Left ventricle myocardium superior (tissue), 1 donor: ENCODE measurements around the gene TFDP1. TPM values are rescaled to one million over a fixed set of nuclear protein-coding genes. Genes with fewer than 3 reads are reported as not detected.
A peak's percentile ranks its signal among the peaks of the same experiment; 100 is the strongest.
"Not testable (repeated sequence)": the region's sequence is repeated elsewhere in the genome, so short reads cannot be mapped to it uniquely, and the experiment has no call there.

Experiments used
- ATAC-seq: fragments of 200-7000 bp; cut with Tn5 transposase; one replicate; pipeline ENCODE4 v1.9.1; 2020; ENCODE audit warnings: mild to moderate bottlenecking, moderate library complexity
- DNase-seq: peaks from one replicate; pipeline ENCODE4 v3.0.0-alpha.2; 2020
- intact Hi-C: fragments of 100-400 bp; cut with micrococcal nuclease; formaldehyde crosslinking; loops from one replicate; pipeline ENCODE4 v1.11.0; 2022
- total RNA-seq: library from RNA; stranded (reverse); fragmentation: NEBNext Ultra II Directional; extraction: Animal tissue kit (Norgen Biotek cat#: 25700); gene quantifications from one replicate; pipeline ENCODE4 v1.2.1, GENCODE V29; 2021
- donor health status: DM: no; HTN: yes; CAD: no; lungs with severe emphysema.

Gene TFDP1
- total RNA-seq, 1 donor from 2014 or later = 45.1 TPM

DNA sequence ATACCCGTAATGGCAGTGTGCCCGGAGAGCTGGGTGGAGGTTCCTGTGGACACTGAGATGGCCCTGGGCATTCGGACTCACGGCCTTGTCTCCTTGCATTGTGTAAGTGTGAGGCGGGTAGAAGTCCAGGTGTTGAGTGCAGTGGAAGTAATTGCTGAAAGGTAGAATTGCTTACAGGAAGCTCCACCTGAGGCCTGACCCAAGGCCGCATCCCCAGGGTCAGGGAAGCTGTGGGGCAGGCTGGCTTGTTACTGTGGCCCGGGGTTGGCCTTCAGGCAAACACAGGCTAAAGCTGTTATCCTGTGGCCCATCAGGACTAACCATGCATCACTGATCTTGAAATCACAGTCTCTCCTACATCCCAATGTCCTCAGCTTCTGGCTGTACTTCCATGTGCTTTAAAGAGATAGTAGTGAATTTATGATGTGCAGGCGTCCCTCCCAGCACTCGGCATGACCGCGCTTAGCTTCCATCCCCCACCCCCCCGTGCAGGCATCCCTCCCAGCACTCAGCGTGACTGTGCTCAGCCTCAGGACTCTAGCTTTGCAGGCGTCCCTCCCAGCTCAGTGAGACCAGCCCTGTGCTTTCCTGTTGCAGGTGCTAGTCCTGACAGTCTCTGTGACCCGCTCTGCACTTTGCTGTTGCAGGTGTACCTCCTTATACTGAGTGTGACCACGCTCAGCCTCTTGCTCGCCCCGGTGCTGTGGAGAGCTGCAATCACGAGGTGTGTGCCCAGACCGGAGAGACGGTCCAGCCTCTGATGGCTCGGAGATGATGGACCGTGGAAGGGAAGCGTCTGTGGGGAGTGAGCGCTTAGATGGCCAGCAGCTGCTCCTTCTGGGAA lies 35.6 kb upstream of the TFDP1 start:
- intact Hi-C loops = no loop called here
- peak; percentile 43 for DNase-seq
- ATAC-seq = no peak

DNA sequence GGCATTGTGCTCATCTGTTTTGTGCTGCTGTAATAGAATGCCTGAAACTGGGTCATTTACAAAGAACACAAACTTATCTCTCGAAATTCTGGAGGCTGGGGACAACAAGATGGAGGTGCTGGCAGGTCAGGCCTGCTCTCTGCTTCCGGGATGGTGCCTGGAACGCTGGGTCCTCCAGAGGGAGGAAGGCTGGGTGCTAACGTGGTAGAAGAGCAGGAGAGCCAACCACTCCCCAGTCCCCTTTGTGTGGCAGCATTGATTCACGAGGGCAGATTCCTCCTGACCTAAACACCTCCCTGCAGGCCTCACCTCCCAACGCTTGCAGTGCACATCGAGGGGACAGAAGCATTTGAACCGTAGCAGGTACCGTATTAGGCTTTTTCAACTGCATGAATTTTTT lies 34.1 kb upstream of the TFDP1 start:
- intact Hi-C loops = no loop called here
- no peak for ATAC-seq
- no peak for DNase-seq

DNA sequence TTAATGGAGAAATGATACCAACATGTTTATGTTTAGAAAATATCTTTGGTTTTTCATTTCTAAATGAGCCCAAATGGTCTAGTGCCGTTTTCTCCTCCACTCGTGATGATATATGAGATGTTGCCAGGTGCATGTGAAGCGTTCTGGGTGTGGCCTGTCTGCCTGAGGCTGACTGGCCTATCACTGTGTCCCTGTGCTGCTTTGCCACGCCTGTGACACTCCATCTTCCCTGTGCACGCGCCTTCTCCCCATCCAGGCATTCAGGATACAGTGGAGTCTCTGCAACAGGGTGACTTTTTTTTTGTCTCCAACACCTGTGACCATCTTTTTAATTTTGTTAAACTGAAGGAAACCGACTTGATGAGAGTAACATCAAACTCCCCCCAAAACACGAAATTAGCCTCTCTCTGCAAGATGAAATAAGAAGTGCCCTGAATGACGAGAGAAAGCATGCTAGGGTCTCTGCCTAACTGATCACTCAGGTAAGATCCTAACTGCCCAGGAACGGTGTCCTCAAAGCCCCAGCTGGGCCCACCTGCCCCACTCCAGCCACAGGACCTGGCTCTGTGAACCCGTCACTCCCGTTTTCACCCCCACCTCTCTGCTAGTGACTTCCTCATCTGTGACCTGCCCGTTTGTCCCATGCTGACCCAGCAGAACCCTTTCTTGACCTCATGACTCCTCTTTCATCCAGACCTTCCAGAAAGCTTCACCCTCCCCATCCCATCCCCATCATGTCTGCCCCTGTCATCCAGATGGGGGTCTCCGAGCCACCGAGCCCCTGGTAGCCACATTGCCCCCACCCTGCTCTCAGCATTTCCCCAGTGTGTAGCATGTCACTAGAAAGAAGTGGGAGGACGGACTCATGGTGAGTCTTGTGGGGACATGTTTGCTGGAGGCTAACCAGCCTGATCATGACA lies 33.2 kb upstream of the TFDP1 start:
- no peak for ATAC-seq
- intact Hi-C loops = no loop called here
- no peak for DNase-seq

DNA sequence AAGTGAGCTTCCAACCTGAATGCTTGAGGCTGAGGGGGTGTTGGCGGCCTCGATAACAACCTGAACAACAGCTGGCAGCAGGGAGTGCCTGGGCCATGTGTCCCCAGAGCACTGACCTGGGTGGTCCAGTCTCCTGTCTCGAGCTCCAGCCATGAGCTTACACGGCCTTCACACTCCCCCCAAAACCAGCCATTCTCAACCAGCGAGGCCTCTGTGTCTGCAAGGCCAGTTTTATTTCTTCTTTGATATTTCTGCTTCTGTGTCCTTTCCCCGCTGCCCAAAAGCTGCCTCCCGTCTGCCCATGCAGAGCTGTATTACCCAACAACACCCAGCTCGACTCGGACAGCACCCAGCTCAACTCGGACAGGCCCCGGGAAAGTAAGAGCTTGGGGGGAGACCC lies 32.5 kb upstream of the TFDP1 start:
- intact Hi-C loops = no loop called here
- no peak for DNase-seq
- no peak for ATAC-seq

DNA sequence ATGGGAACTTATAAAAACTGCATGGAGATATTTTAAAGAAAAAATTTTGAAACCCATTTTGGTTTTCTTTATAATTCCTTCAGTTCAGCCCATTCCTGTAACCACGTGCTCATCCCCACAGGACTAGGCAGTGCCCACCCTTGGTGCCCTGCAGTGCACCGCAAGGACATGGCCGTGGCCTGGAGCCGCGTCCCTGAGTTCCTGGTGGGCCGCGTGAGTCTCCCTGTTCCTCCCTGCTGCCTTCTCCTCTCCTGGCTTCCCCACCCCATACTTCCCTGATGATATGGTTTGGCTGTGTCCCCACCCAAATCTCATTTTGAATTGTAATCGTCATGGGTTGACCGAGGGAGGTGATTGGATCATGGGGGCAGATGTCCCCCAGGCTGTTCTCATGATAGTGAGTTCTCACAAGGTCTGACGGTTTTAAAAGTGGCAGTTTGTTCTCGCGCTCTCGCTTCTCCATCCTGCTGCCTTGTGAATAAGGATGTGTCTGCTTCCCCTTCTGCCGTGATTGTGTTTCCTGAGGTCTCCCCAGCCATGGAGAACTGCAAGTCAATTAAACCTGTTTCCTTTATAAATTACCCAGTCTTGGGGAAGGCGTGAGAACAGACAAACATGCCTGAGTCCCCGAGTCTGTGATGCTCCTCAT lies 31.6 kb upstream of the TFDP1 start:
- intact Hi-C loops = no loop called here
- ATAC-seq = no peak
- DNase-seq = no peak

DNA sequence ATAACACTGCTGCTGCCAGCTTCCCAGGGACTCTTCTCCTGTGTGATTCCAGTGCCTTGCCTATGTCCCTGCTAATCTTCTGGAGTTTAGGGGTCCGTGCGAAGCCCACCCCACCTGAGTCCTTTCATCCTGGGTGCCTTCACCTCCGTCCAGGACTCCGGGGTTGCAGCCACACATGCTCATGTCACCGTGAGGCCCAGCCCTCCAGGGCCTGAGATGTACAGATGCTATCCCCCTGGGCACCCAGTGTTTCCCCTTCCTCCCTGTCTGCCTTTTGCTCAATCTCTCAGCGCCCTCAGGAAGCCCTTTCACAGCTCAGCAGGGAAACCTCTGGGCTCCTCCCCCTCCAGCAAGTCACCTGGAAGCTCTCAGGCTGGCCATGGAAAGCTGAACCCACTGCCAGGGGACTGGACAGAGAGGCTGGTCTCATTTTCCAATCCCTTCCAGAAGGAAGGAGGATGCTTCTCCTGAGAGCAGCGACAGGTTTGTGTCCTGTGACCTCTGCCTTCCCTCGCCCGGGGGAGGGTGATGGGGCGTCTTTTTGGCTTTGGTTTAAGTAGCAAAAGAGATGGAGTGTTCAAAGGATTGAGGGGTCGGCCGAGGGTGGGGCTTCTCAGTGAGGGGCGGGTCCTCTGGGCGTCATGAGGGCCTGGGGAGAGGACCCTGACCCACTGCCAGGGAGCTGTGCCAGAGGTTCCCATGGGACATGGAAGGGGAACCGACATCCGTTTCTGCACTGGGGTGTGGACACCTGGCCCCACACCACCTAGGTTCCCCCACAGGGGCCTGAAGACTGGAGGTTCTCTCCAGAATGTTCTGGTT lies 30.8 kb upstream of the TFDP1 start:
- intact Hi-C loops = no loop called here
- ATAC-seq (no peak), DNase-seq (no peak)

DNA sequence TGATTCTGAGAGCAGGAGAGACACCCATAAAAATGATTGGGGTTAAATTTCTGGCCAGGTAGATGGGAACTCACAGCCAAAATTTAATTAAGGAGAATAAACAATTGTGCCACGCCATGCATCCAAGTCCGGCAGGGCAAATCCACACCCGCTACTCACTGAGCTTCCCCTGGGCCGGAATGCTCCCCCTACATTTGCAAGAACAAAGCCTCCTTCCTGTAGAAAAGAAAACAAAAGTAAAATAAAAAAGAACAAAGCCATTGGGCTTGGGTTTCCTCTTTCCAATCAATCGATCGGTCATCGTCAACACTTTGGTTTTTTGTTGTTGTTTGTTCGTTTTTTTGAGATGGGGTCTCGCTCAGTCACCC lies 30.2 kb upstream of the TFDP1 start:
- DNase-seq = no peak
- intact Hi-C loops = no loop called here
- no peak for ATAC-seq

DNA sequence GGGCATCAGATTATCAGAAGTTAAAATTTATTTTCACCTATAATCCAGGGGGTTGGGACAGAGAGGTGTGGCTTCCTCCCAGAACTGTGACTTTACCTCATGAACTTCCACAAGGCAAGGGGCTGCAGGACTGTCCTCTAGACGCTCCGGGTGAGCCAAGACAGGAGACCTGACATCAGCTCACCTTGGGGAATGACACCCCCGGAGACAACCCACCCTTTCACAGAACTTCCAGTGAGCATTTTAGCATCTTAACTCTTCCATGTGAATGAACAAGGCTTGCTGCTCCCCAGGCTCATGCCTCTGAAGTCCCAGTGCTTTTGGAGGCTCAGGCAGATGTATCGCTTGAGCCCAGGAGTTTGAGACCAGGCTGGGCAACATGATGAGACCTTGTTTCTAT lies 29.4 kb upstream of the TFDP1 start:
- intact Hi-C loops = no loop called here
- no peak for DNase-seq
- ATAC-seq = no peak

DNA sequence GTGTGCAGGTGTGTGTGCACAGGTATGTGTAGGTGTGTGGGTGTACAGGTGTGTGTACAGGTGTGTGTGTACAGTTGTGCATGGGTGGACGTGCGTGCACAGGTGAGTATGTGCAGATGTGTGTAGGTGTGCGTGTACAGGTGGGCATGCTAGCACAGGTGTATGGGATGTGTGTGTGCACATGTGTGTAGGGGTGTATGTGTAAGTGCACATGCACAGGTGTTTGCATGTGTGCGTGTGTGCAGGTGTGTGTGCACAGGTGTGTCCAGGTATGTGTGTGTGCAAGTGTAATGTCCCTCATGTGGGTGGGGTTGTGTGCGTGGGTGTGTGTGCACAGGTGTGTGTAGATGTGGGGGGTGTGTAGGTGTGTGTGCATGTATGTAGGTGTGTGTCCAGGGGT lies 27.5 kb upstream of the TFDP1 start:
- intact Hi-C loops = no loop called here
- no peak for ATAC-seq

DNA sequence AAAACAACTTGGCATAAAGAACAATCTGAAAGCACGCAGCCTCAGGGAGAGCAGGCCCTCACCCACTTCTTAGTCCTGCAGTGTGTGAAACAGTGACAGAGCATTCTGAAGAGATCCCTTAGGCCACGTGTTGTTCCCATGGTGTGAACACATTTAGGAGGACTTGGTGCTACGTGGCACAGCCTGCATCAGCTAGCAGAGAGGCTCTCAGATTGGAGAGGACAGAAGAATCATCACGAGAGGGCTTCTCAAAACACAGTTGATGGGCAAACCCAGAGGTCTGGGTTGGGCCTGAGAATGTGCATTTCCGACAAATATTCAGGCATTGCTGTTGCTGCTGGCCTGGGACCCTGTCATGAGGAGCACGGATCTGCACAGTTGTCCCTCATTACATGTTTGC lies 26.1 kb upstream of the TFDP1 start:
- ATAC-seq = no peak
- intact Hi-C loops = no loop called here
- no peak for DNase-seq

More for the DNA sequence above, 27.5 kb upstream of the TFDP1 start:
- no peak for DNase-seq

DNA sequence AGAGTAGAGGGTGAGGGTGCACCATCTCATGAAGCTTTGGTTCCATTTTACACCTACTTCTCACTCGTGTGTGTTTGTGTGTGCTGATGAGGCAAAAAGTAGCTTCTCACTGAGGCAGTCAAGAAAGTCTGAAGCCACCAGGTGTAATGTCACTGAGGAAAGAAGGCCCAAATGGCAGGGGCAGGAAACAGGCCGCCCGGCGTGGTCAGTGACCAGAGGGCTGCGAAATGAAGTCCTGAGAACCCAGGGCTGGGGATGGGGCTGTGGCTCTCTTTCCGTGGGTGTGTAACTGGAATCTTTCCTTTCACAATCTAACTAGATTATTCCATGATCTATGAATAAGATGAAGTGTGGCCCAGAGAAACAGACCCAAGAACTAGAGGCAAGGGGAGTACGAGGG lies 25.5 kb upstream of the TFDP1 start:
- ATAC-seq (no peak), DNase-seq (no peak)
- intact Hi-C loops = no loop called here

DNA sequence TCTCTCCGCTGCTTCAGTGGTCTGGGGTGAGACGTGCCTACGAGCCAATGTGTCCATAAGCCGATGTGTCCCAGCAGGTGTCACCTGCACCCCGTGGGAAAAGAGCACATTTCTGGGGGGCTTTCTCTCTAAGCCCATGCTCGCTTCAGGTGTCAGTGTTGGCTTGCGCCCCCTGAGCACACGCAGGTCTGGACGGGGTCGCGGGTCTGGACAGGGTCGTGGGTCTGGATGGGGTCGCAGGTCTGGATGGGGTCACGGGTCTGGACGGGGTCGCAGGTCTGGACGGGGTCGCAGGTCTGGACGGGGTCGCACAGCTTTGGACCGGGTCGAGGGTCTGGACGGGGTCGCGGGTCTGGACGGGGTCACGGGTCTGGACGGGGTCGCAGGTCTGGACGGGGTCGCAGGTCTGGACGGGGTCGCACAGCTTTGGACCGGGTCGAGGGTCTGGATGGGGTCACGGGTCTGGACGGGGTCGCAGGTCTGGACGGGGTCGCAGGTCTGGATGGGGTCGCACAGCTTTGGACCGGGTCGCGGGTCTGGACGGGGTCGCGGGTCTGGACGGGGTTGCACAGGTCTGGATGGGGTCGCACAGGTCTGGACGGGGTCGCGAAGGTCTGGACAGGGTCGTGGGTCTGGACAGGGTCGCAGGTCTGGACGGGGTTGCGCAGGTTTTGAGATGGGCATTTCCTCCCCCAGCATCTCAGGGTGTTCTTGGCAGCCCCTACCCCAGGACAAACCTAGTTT lies 24.5 kb upstream of the TFDP1 start:
- ATAC-seq (no peak), DNase-seq (no peak)
- intact Hi-C loops = no loop called here

DNA sequence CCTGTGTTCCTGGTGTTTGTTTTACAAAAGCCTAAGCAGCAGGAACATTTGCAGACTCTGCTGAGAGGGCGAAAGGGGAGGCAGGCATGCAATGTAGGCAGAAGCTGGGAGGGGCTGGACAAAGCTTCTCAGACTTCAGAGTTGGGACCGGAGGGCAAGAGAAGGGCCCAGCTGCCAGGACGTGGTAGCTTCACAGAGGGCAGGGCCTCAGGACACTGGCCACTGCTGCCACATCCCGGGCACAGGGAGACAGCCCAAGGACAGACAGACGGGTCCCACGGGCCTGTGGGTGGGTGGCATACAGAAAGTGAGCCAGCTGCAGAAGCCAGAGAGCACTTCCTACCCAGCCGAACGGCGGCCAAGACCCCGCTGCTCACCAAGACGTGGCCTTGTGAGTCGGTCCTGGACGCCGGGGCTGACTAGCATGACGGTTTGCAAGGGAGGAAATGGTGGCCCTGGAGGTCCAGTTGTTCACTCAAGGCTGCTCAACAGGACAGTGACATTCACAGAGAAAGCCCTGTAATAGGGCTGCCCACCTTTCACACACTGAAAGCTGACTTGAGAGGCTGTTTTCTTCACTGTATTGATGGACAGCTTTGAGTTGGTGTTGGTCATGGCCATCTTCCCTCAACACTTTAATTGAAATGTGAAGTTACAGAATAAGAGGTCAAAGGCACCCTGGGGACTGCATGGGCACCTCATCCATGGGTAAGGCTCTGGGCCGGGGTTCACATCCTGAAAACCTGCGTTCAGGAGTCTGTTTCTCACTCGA lies 23.7 kb upstream of the TFDP1 start:
- DNase-seq = no peak

DNA sequence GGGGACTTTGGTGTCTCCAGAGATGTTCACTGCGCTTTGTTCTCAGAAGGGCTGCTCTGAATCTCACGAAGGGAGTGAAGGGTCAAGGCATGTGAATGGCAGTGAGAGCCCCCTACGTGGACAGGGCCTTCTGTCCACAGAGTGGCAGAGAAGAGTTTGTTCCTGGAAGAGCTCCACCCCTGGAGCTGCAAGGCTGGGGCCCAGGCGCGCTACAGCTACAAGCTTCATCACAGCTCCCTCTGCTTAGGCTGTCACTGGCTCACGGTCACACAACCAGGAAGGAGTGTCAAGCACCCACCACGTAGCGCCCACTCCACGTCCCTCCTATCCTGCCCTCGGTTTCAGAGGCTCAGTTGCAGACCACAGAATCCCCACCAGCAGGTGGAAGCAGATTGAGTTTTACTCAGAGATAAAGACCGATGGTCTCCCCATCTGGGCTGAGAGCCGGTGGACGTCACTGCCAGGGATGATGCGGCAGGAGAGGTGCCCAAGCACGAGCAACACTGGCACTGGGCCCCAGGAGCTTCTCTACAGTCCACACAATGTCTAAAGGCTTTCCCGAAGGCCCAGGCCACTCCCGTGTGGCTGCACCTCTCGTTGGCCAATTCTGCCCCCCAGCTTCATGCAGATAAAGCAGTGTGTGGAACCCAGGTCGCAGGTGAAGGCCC lies 23.0 kb upstream of the TFDP1 start:
- DNase-seq = no peak
- intact Hi-C loops = no loop called here

More for the DNA sequence above, 23.7 kb upstream of the TFDP1 start:
- no peak for ATAC-seq
- intact Hi-C loops = no loop called here

DNA sequence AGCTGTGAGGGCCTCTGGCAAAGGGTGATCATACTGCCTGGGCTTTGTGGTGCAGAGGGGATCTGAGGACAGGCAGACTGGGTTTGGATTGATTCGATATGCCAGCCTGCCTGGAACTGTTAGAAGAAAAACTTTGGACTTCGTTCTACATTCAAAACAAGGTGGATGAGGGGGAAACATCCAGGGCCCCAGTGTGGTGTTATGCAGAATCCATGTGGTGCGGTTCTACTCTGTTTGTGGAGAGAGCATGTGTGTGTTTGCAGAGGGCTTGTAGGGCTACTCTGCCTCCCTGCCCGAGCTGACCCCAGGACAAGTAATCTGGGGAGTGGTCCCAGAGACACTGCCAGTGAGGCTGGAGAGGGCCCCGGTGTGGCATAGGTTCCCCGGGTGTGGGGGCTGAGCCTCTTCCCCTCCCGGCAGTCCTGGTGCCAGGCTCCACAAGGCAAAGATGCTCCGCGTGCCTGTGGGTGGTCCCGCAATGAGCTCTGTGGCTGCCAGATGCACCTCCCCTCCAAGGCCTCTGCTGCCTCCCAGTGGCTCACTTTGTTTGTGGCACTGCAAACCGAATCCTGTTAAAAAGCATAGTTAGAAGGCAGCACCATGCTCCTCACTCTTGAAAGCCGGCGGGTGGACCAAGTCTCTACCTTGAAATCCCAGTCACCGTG lies 22.3 kb upstream of the TFDP1 start:
- peak; percentile 79 for DNase-seq
- ATAC-seq = peak; percentile 83
- intact Hi-C loops = no loop called here

More for the DNA sequence above, 23.0 kb upstream of the TFDP1 start:
- ATAC-seq = no peak

DNA sequence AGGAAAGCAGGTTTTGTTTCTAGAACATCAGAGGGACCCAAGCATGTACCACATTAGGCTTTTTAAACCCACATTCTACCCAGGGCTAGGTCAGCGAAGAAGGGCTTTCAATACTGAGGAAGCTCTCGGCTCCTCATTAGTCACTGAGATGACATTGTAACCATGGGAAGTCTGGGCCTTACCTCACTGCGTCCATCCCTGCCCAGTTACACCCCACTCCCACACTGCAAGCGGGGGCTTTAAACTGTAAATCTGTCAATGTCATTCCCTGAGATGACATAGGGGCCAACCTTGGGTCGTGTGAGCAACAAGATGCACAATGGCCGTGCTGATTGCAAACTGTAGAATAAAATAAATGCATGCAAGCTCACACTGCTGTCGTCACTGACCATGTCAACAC lies 21.7 kb upstream of the TFDP1 start:
- no peak for DNase-seq
- intact Hi-C loops = no loop called here
- ATAC-seq = no peak

DNA sequence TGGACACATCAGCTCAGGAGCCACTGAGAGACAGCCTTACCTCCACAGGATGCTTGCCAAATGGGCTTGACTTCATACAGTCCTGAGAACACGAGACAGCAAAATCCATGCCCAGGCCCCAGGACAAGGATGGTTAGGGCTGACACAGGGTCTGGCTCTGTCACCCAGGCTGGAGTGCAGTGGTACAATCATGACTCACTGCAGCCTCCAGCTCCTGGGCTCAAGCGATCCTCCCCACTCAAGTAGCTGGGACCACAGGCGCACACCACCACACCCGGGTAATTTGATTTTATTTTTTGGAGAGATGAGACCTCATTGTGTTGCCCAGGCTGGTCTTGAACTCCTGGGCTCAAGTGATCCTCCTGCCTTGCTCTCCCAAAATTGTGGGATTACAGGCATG lies 21.0 kb upstream of the TFDP1 start:
- ATAC-seq, DNase-seq, intact Hi-C loops: not testable (repeated sequence)
